GM18867 (cell line): ENCODE measurements around the gene MED8.
"Not testable (repeated sequence)": the region's sequence is repeated elsewhere in the genome, so short reads cannot be mapped to it uniquely, and the experiment has no call there.

ENCODE experiments used
- ATAC-seq: cut with Tn5 transposase; IDR thresholded peaks from one replicate; pipeline ENCODE4 v1.9.1; 2021; ENCODE audit warnings: mild to moderate bottlenecking, moderate library complexity; ENCODE audit not compliant: unreplicated experiment

Gene MED8

GRCh38 chr1:43387976-43388599, 1.5 kb downstream of the MED8 start:
- ATAC-seq = no peak

GRCh38 chr1:43386676-43387075, 2.9 kb downstream of the MED8 start:
- no peak for ATAC-seq

- no peak for ATAC-seq
Measured at GRCh38 chr1:43383449-43383848, 6.2 kb downstream of the MED8 start.

GRCh38 chr1:43382027-43382779, 7.4 kb downstream of the MED8 start:
- ATAC-seq = no peak

- no peak for ATAC-seq
Measured at GRCh38 chr1:43381612-43382011, 8.0 kb downstream of the MED8 start.

- ATAC-seq = no peak
Measured at GRCh38 chr1:43379476-43379875, 10.1 kb downstream of the MED8 start.

GRCh38 chr1:43377831-43378230, 11.8 kb downstream of the MED8 start:
- ATAC-seq = no peak

- no peak for ATAC-seq
Measured at GRCh38 chr1:43376723-43377235, 12.8 kb downstream of the MED8 start.

- ATAC-seq = no peak
Measured at GRCh38 chr1:43373066-43373940, 16.3 kb downstream of the MED8 start.

- ATAC-seq = no peak
Measured at GRCh38 chr1:43372172-43372571, 17.4 kb downstream of the MED8 start.

GRCh38 chr1:43370564-43370963, 19.0 kb downstream of the MED8 start:
- no peak for ATAC-seq

- ATAC-seq = not testable (repeated sequence)
Measured at GRCh38 chr1:43369779-43370178, 19.8 kb downstream of the MED8 start.

- no peak for ATAC-seq
Measured at GRCh38 chr1:43368646-43369020, 21.0 kb downstream of the MED8 start.

GRCh38 chr1:43367904-43368645, 21.5 kb downstream of the MED8 start, which contains the start of gene ELOVL1:
ELOVL1 (minus strand) TSS chr1:43368011; CDS start chr1:43365609, 2,402 bp downstream.
- peak; percentile 72 for ATAC-seq

- peak; percentile 46 for ATAC-seq
Measured at GRCh38 chr1:43367026-43367903, 22.3 kb downstream of the MED8 start.

- ATAC-seq = no peak
Measured at GRCh38 chr1:43366601-43367025, 23.0 kb downstream of the MED8 start.

GRCh38 chr1:43366179-43366578, 23.4 kb downstream of the MED8 start:
- no peak for ATAC-seq

GRCh38 chr1:43365678-43366077, 23.9 kb downstream of the MED8 start:
- ATAC-seq = no peak

- ATAC-seq = no peak
Measured at GRCh38 chr1:43363935-43364525, 25.6 kb downstream of the MED8 start.
